ENCODE measurements around the gene MTO1. TPM values are rescaled to one million over a fixed set of nuclear protein-coding genes. Genes with fewer than 3 reads are reported as not detected.
"Not testable (repeated sequence)": the region's sequence is repeated elsewhere in the genome, so short reads cannot be mapped to it uniquely, and the experiment has no call there.

Gene MTO1
- total RNA-seq, 2 experiments from 2014 or later: 62.1 to 66.4 TPM

DNA sequence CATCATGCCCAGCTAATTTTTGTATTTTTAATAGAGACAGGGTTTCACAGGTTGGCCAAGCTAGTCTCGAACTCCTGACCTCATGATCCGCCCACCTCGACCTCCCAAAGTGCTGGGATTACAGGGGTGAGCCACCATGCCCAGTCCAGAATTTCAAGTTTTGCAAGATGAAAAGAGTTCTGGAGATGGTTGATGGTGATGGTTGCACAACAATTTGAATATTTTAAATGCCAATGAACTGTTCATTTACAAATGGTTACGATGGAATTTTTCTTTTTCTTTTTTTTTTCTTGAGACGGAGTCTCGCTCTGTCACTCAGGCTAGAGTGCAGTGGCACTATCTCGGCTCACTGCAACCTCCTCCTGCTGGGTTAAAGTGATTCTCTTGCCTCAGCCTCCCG is 44.2 kb downstream of the MTO1 start:
- POLR2A ChIA-PET: interaction anchor here (0.7 to 0.8 kb wide), 2 partner anchors 8 to 148 kb away, joined by 3 read pairs; partner anchors contain the start of gene SLC17A5
- H3K4me3 Mint-ChIP-seq, DNase-seq, H3K9me3 Mint-ChIP-seq, H3K27ac Mint-ChIP-seq, CTCF ChIA-PET, H3K27me3 Mint-ChIP-seq, H3K4me1 Mint-ChIP-seq: not testable (repeated sequence)
- peaks cover 36% of the 10 kb centered on the region for H3K36me3 Mint-ChIP-seq (ENCODE audit: low read depth)

DNA sequence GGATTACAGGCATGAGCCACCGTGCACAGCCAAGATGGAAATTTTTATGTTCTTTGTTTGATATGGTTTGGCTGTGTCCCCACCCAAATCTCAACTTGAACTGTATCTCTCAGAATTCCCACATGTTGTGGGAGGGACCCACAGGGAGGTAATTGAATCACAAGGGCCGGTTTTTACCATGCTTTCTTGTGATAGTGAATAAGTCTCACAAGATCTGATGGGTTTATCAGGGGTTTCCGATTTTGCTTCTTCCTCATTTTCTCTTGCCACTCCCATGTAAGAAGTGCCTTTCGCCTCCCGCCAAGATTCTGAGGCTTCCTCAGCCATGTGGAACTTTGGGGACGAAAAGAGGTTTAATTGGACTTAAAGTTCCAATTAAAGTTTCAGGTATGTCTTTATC is 44.7 kb downstream of the MTO1 start:
- ChIA-PET POLR2A (no interaction called here), CTCF (interaction anchor here (0.7 kb wide), 1 partner anchor 19 kb away, joined by 3 read pairs; no protein-coding TSS in a partner anchor)
- Mint-ChIP-seq H3K27ac (no peak overlapping the region), H3K36me3 (ENCODE audit: low read depth) (peaks cover 31% of the 10 kb centered on the region), H3K27me3 (no peaks in the 10 kb centered on the region), H3K9me3 (no peaks in the 10 kb centered on the region), H3K4me3 (no peak overlapping the region), H3K4me1 (peaks cover 5% of the 10 kb centered on the region)
- DNase-seq: no peak

DNA sequence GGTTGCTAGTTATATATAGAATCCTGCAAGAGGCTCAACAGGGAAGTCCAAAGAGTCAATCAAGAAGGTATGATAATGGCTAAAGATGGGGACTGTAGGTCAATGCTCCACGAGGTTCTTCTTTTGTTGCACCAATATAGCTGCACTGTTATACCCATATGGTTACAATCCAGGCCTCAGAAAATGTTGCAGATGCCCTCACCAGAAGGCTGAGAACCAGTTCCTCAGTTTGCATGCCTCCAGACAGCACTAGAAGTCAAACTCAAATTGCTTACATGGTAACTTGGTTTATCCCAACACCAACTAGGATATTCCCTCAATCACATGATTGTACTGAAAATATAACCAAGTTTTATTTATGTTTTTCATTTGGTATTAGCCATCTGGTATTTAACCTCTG is 47.2 kb downstream of the MTO1 start:
- peaks cover 7% of the 10 kb centered on the region for H3K4me1 Mint-ChIP-seq
- CTCF ChIA-PET: no interaction called here

DNA sequence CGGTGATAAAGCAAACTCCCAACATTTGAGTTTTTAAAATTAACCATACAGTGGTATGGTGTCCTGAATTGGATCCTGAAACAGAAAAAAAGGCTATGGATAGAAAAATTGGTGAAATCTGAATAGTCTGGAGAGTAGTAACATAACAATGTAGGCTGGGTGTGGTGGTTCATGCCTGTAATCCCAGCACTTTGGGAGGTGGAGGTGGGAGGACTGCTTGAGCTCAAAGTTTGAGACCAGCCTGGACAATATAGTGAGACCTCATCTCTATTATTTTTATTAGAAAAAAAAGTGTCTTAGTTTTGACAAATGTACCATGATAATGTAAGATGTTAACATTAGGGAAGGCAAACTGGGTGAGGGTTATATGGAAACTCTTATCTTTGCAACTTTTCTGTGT is 48.3 kb downstream of the MTO1 start:
- Mint-ChIP-seq H3K27ac (no peak overlapping the region), H3K4me3 (no peak overlapping the region), H3K36me3 (ENCODE audit: low read depth) (peaks cover 11% of the 10 kb centered on the region), H3K27me3 (no peaks in the 10 kb centered on the region), H3K4me1 (peaks cover 10% of the 10 kb centered on the region), H3K9me3 (no peaks in the 10 kb centered on the region)
- ChIA-PET POLR2A (interaction anchor here (1.2 to 8.1 kb wide), 5 partner anchors 9 to 143 kb away, joined by 3 to 93 read pairs (median 5); partner anchors contain the start of genes EEF1A1 and SLC17A5), CTCF (no interaction called here)
- no peak for DNase-seq

More for the DNA sequence above, 47.2 kb downstream of the MTO1 start:
- DNase-seq: no peak
- H3K4me3 Mint-ChIP-seq: no peak overlapping the region
- POLR2A ChIA-PET: interaction anchor here (0.7 to 8.1 kb wide), 7 partner anchors 8 to 144 kb away, joined by 3 to 93 read pairs (median 5); partner anchors contain the start of genes EEF1A1, MTO1 and SLC17A5
- H3K27me3 Mint-ChIP-seq: no peaks in the 10 kb centered on the region
- no peak overlapping the region for H3K27ac Mint-ChIP-seq
- H3K36me3 Mint-ChIP-seq (ENCODE audit: low read depth): peaks cover 19% of the 10 kb centered on the region
- no peaks in the 10 kb centered on the region for H3K9me3 Mint-ChIP-seq

DNA sequence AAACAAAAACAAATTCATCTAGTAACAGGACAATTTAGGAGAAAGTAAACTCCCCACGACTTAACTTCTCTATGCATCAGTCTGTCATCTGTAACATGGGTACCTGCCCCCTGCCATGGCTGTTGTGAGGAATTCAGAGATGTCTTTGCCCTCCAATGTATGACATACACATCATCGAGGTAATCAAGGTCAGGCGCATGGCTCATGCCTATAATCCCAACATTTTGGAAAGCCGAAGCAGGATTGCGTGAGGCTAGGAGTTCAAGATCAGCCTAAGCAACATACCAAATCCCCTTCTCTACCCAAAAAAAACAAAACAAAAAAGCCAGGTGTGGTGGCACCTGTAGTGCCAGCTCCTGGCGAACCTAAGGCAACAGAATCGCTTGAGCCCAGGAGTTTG is 50.3 kb downstream of the MTO1 start:
- ChIA-PET POLR2A (interaction anchor here (2.8 to 13.6 kb wide), 5 partner anchors 11 to 141 kb away, joined by 16 to 191 read pairs (median 45); partner anchors contain the start of genes CGAS, EEF1A1 and SLC17A5), CTCF (interaction anchor here (0.7 to 1.8 kb wide), 2 partner anchors 69 to 141 kb away, joined by 3 to 4 read pairs; no protein-coding TSS in a partner anchor)

DNA sequence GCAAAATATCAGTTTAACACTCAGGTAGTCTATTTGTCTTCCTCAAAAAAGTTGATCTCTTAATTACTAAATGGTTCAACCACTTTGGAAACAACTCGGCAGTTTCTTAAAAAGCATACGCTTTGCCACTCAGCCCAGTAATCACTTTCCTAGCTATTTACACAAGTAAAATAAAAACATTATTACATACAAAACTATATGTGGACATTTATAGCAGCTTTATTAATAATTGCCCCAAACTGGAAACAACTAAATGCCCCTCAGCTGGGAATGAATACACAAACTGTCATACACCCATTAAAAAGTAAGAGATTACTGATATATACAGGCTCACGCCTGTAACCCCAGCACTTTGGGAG is 51.9 kb downstream of the MTO1 start:
- CTCF ChIA-PET: interaction anchor here (0.7 to 5.4 kb wide), 7 partner anchors 66 to 228 kb away, joined by 3 to 53 read pairs (median 3); partner anchors contain the start of gene SLC17A5
- peaks cover 40% of the 10 kb centered on the region for H3K36me3 Mint-ChIP-seq (ENCODE audit: low read depth)
- H3K4me1 Mint-ChIP-seq: peaks cover 40% of the 10 kb centered on the region
- H3K9me3 Mint-ChIP-seq: no peaks in the 10 kb centered on the region
- POLR2A ChIA-PET: interaction anchor here (0.7 to 13.6 kb wide), 22 partner anchors 8 to 159 kb away, joined by 3 to 191 read pairs (median 6); partner anchors contain the start of genes CGAS, DDX43, EEF1A1 and MTO1
- H3K27me3 Mint-ChIP-seq: no peaks in the 10 kb centered on the region
- no peak for DNase-seq
- H3K27ac Mint-ChIP-seq: peak overlapping the region; percentile 8
- H3K4me3 Mint-ChIP-seq: no peak overlapping the region

More for the DNA sequence above, 50.3 kb downstream of the MTO1 start:
- no peaks in the 10 kb centered on the region for H3K27me3 Mint-ChIP-seq
- H3K9me3 Mint-ChIP-seq: no peaks in the 10 kb centered on the region
- no peak for DNase-seq
- no peak overlapping the region for H3K4me3 Mint-ChIP-seq
- peaks cover 30% of the 10 kb centered on the region for H3K4me1 Mint-ChIP-seq
- peak overlapping the region; percentile 11 for H3K27ac Mint-ChIP-seq
- H3K36me3 Mint-ChIP-seq (ENCODE audit: low read depth): peaks cover 26% of the 10 kb centered on the region

DNA sequence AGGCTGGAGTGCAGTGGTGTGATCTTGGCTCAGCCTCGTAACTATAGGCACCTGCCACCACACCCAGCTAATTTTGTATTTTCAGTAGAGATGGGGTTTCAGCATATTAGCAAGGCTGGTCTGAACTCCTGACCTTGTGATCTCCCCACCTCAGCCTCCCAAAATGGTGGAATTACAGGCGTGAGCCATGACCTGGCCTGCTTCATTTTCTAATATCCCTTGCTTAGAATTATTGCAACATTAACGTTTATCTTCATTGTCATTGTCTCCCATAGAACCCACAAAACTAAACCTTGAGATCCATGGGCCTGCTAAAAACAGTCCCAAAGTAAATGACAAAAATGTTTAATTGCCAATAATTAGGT is 53.2 kb downstream of the MTO1 start:
- peaks cover 52% of the 10 kb centered on the region for H3K4me1 Mint-ChIP-seq
- ChIA-PET CTCF (interaction anchor here (0.9 to 5.4 kb wide), 10 partner anchors 9 to 139 kb away, joined by 3 to 53 read pairs (median 6); partner anchors contain the start of genes MTO1 and SLC17A5), POLR2A (interaction anchor here (1.0 to 13.6 kb wide), 16 partner anchors 8 to 158 kb away, joined by 3 to 191 read pairs (median 11); partner anchors contain the start of genes CGAS, EEF1A1, MTO1 and SLC17A5)
- DNase-seq: no peak
- H3K9me3 Mint-ChIP-seq: no peaks in the 10 kb centered on the region
- H3K27ac Mint-ChIP-seq: peak overlapping the region; percentile 75
- no peak overlapping the region for H3K4me3 Mint-ChIP-seq
- H3K27me3 Mint-ChIP-seq: no peaks in the 10 kb centered on the region
- peaks cover 53% of the 10 kb centered on the region for H3K36me3 Mint-ChIP-seq (ENCODE audit: low read depth)

DNA sequence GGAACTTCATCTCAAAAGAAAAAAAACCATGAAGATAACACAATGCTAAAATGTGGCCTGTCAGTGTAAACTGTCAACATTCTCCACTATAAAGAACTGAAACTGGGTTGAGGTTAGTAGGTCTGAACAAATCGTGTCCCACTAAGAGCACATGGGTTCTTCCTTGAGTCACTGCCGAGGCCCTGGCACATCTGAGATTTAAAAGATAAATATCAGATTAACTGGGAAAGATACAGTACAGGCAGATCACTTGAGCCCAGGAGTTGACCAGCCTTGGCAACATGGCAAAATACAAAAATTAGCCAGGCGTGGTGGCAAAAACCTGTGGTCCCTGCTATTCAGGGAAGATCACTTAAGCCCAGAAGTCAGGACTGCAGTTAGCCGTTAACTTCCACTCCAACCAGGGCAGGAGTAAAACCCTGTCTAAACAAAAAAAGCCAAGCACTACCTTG is 53.7 kb downstream of the MTO1 start:
- DNase-seq: no peak
- no peaks in the 10 kb centered on the region for H3K27me3 Mint-ChIP-seq
- H3K4me3 Mint-ChIP-seq: no peak overlapping the region

DNA sequence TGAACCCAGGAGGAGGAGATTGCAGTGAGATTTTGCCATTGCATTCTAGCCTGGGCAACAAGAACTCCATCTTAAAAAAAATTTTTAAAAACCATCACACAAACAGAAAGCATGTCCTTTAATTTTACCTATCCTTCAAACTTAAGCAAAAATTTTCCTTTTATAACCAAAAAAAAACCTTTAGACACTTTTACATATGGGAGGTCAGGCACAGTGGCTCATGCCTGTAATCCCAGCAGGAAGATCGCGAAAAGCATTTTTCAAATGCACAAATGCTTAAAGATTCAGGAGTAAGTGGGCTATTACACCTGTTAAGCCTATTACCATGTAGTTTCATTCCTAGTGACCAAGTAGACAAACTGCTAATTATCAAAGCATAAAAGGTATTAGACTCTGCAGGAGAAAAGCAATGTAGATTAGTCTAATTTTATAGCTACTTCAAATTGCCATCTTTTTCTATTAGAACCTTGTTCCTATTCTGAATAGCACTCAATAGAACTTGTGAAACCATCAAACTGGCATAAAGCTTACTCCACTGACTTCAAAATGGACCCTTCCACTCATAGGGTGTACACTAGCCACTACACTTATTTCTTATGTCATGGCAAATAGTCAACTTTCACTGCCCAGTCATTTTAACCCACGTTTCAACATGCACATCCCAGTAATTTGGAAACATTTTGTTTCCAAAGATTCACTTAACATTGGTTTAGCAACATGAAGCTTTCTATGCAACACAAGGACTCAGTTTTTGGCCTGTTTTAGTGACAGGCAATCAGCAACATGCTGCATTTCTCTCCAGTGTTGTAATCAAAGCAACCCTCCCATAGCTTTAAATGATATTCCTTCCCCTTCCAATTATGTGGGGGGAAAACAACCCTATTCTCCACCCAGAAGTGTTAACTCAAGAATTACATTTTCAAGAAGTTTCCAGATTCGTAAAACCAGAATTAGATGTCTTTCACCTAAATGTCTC is 55.3 kb downstream of the MTO1 start:
- POLR2A ChIA-PET: interaction anchor here (0.7 to 13.6 kb wide), 14 partner anchors 8 to 221 kb away, joined by 3 to 191 read pairs (median 4); partner anchors contain the start of genes CGAS, MTO1 and SLC17A5
- Mint-ChIP-seq H3K4me1 (peaks cover 53% of the 10 kb centered on the region), H3K27me3 (no peaks in the 10 kb centered on the region), H3K36me3 (ENCODE audit: low read depth) (peaks cover 67% of the 10 kb centered on the region), H3K4me3 (peak overlapping the region; percentile 46), H3K9me3 (no peaks in the 10 kb centered on the region), H3K27ac (peak overlapping the region; percentile 75)
- no peak for DNase-seq
- CTCF ChIA-PET: interaction anchor here (0.6 to 5.4 kb wide), 6 partner anchors 42 to 136 kb away, joined by 3 to 53 read pairs (median 4); partner anchors contain the start of gene MTO1

More for the DNA sequence above, 53.7 kb downstream of the MTO1 start:
- peak overlapping the region; percentile 75 for H3K27ac Mint-ChIP-seq
- H3K36me3 Mint-ChIP-seq (ENCODE audit: low read depth): peaks cover 58% of the 10 kb centered on the region
- H3K4me1 Mint-ChIP-seq: peaks cover 55% of the 10 kb centered on the region
- no peaks in the 10 kb centered on the region for H3K9me3 Mint-ChIP-seq
- ChIA-PET CTCF (interaction anchor here (0.6 to 5.4 kb wide), 18 partner anchors 9 to 229 kb away, joined by 3 to 53 read pairs (median 4); partner anchors contain the start of genes MTO1 and SLC17A5), POLR2A (interaction anchor here (0.6 to 13.6 kb wide), 18 partner anchors 7 to 180 kb away, joined by 3 to 191 read pairs (median 5); partner anchors contain the start of genes CGAS, EEF1A1, MTO1 and SLC17A5)

DNA sequence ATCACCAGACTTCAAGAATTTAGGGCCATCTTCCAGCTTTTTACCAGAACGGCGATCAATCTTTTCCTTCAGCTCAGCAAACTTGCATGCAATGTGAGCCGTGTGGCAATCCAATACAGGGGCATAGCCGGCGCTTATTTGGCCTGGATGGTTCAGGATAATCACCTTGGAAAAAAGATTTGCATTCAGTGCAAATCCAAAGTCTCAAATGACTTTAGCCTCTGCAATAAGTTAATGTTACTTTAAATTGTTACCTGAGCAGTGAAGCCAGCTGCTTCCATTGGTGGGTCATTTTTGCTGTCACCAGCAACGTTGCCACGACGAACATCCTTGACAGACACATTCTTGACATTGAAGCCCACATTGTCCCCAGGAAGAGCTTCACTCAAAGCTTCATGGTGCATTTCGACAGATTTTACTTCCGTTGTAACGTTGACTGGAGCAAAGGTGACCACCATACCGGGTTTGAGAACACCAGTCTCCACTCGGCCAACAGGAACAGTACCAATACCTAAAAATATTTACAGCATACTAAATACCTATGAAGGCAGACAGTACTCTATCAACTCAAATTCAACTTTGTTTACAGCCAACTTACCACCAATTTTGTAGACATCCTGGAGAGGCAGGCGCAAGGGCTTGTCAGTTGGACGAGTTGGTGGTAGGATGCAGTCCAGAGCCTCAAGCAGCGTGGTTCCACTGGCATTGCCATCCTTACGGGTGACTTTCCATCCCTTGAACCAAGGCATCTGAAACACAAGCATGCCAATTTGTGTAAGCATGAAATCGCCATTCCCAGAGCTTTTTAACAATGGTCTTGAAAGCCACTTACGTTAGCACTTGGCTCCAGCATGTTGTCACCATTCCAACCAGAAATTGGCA is 56.8 kb downstream of the MTO1 start:
- H3K36me3 Mint-ChIP-seq (ENCODE audit: low read depth): peaks cover 64% of the 10 kb centered on the region
- peak overlapping the region; percentile 97 for H3K27ac Mint-ChIP-seq
- H3K9me3 Mint-ChIP-seq, DNase-seq, H3K27me3 Mint-ChIP-seq: not testable (repeated sequence)
- CTCF ChIA-PET: interaction anchor here (3.0 kb wide), 1 partner anchor 135 kb away, joined by 8 read pairs; no protein-coding TSS in a partner anchor
- H3K4me3 Mint-ChIP-seq: peak overlapping the region; percentile 89
- POLR2A ChIA-PET: interaction anchor here (0.6 to 13.6 kb wide), 9 partner anchors 9 to 135 kb away, joined by 3 to 191 read pairs (median 6); partner anchors contain the start of genes CGAS, MTO1 and SLC17A5
- peaks cover 53% of the 10 kb centered on the region for H3K4me1 Mint-ChIP-seq

DNA sequence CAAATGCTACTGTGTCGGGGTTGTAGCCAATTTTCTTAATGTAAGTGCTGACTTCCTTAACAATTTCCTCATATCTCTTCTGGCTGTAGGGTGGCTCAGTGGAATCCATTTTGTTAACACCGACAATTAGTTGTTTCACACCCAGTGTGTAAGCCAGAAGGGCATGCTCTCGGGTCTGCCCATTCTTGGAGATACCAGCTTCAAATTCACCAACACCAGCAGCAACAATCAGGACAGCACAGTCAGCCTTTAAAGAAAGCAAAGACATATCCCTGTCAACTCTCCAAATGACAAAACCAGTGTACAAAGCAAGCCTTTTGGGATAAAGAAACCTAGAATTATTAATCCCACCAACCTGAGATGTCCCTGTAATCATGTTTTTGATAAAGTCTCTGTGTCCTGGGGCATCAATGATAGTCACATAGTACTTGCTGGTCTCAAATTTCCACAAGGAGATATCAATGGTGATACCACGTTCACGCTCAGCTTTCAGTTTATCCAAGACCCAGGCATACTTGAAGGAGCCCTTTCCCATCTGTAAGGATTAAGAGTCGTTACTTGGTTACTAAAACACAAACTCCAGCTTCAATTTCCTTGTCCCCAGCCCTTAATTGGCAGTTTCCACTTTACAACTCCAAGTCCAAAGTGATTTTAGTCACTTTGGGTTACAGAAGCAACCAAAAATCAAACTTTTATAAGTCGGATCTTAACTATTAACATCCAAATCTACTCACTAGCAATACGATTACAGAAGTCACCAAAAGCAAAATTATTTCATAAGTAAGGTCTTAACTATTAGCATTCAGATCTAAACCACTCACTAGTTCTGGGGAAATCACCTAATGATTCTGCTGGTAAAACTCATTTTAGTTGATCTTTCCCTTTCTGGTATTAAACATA is 57.7 kb downstream of the MTO1 start:
- not testable (repeated sequence) for H3K27me3 Mint-ChIP-seq, H3K9me3 Mint-ChIP-seq, DNase-seq
- Mint-ChIP-seq H3K4me1 (peaks cover 58% of the 10 kb centered on the region), H3K36me3 (ENCODE audit: low read depth) (peaks cover 63% of the 10 kb centered on the region), H3K4me3 (peak overlapping the region; percentile 89), H3K27ac (peak overlapping the region; percentile 97)
- ChIA-PET CTCF (interaction anchor here (0.9 to 3.8 kb wide), 3 partner anchors 92 to 134 kb away, joined by 6 to 40 read pairs (median 8); partner anchors contain the start of gene SLC17A5), POLR2A (interaction anchor here (0.7 to 13.6 kb wide), 19 partner anchors 7 to 134 kb away, joined by 3 to 191 read pairs (median 7); partner anchors contain the start of genes CGAS, MTO1 and SLC17A5)

Measured in activated CD4-positive, alpha-beta memory T cell treated with anti-CD3 and anti-CD28 coated beads, Interleukin-2, amount 10 ng/mL, durations not matched to agents 7 days and 5 days (primary cell).